Measurements from ENCODE around the gene ACOX1.
A peak's percentile ranks its signal among the peaks of the same experiment; 100 is the strongest.

The ACOX1 gene

DNA sequence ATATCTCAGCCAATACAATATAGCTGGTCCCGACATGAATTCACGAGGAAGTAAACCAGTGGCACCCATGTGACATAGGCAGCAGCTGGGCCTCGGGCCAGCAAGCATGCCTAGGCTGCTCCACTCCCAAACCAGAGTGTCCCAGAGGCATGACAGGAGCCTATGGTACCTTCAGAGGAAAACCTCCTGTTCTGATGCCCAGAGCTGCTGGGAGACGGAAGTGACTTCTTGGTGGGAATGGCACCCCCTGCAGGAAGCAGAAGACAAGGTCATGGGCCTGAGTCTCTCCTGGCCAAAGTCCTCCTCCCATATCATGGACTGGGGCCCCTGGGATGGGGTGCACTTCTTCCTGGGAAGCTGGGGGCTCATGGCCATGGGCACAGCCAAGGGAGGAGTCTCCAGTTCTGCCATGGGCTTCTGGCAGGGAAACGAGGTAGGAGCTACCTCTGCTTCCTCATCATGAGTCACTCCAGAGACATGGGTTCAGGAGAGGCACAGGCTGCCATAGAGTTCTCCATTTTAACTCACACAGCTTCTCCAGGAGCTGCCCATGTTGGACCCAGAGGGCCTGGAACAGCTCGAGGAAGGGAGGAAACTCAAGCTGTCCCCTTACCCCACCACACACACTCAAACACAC lies 51.6 kb downstream of the ACOX1 start:
- TF ChIP-seq, protein P1, sequence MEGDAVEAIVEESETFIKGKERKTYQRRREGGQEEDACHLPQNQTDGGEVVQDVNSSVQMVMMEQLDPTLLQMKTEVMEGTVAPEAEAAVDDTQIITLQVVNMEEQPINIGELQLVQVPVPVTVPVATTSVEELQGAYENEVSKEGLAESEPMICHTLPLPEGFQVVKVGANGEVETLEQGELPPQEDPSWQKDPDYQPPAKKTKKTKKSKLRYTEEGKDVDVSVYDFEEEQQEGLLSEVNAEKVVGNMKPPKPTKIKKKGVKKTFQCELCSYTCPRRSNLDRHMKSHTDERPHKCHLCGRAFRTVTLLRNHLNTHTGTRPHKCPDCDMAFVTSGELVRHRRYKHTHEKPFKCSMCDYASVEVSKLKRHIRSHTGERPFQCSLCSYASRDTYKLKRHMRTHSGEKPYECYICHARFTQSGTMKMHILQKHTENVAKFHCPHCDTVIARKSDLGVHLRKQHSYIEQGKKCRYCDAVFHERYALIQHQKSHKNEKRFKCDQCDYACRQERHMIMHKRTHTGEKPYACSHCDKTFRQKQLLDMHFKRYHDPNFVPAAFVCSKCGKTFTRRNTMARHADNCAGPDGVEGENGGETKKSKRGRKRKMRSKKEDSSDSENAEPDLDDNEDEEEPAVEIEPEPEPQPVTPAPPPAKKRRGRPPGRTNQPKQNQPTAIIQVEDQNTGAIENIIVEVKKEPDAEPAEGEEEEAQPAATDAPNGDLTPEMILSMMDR (IDR thresholded peaks at IDR 0.05; ENCODE audit: low read depth, low read length), result peak; percentile 30
- DNase-seq (ENCODE audit: extremely low read depth, low read depth), result no peak

DNA sequence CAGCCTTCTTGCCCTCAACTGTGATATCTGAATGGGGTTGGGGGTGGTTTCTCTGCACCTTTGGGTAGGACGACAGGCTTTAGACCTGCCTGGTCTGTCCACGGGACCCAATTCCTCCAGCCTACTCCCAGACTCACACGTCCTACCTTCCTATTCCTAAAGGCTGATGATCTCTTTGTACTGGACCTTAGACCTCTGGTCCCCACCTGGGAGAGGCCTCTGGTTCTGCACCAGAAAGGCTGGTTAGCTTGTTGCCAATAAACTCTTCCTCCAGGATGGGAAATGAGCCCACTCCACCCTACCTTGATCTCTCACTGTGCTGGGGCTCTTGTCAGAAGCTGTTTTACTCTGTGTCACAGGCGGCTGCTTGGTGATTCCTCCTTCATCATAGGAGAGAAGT lies 52.5 kb downstream of the ACOX1 start:
- no peak for DNase-seq (ENCODE audit: extremely low read depth, low read depth)
- TF ChIP-seq, protein P1 (IDR thresholded peaks at IDR 0.05; ENCODE audit: low read depth, low read length), result no peak

DNA sequence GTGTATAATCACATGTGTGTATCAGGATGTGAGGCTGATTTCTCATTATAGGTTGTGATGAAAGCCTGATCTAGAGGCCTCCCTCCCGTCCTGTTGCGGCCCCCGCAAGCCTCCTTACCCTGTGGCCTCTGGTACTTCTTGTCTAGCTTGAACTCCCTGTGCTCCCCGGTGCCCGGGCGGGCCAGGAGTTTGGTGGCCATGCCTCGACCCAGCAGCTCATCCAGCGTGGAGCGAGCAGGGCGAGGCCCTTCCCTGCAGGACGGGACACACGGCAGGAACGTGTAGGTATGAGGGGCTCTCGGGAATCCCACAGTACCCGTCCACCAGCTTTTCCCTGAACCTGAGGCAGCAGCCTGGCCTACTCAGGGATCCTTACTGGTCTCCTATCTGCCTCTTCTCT lies 53.1 kb downstream of the ACOX1 start:
- TF ChIP-seq, protein P1 (IDR thresholded peaks at IDR 0.05; ENCODE audit: low read depth, low read length), result no peak
- no peak for DNase-seq (ENCODE audit: extremely low read depth, low read depth)

DNA sequence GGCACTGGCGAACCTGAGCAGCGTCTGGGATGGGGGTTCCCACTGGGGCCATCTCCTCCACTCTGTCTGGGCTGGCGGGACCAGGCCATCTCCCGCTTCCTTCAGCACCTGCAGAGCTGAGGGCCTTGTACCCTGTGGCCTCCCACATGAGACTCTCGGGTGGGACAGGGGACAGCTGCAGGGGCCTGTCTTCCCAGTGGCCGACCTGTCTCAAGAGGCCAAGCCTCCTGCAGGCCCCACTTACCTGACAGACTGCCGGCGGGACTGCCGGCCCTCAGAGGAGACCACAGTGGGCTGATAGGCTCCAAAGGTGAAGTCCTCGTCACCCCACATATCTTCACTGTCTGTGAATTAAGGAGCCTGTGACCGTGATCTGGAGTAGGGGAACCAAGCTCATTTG lies 53.9 kb downstream of the ACOX1 start:
- TF ChIP-seq, protein P1 (IDR thresholded peaks at IDR 0.05; ENCODE audit: low read depth, low read length), result no peak
- DNase-seq (ENCODE audit: extremely low read depth, low read depth), result no peak

GRCh38 chr17:75922963-75923874 lies 55.7 kb downstream of the ACOX1 start:
- no peak for DNase-seq (ENCODE audit: extremely low read depth, low read depth)
- TF ChIP-seq, protein P1 (IDR thresholded peaks at IDR 0.05; ENCODE audit: low read depth, low read length), result no peak

GRCh38 chr17:75922173-75922961 lies 56.6 kb downstream of the ACOX1 start:
- no peak for DNase-seq (ENCODE audit: extremely low read depth, low read depth)
- TF ChIP-seq, protein P1 (IDR thresholded peaks at IDR 0.05; ENCODE audit: low read depth, low read length), result no peak
